ENCODE data around the gene KDM6B. TPM values are rescaled to one million over a fixed set of nuclear protein-coding genes. Genes with fewer than 3 reads are reported as not detected.

KDM6B gene
- total RNA-seq, 1 experiment from 2014 or later: 28.9 TPM

DNA sequence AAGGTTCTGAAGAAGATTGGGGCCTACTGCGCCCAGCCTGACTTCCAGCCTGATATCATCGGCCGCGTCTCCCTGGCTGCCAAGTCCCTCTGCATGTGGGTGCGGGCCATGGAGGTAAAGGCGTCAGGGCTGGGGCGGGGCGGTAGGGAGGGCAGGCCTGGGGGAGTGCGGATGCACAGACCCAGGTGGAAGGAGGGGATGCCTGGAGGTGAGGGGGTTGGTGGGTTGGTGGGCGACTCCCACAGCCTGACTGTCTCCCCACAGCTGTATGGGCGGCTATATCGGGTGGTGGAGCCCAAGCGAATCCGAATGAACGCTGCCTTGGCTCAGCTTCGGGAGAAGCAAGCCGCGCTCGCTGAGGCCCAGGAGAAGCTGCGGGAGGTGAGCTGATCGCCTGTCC is 26.8 kb upstream of the KDM6B start:
- Histone ChIP-seq H3K9me3 (ENCODE audit: control insufficient read depth, low read depth, low read length) (no peaks in the 10 kb centered on the region), H4K8ac (replicated peaks; ENCODE audit: insufficient read length, low read depth, low read length) (no peak overlapping the region), H2BK15ac (ENCODE audit: low read depth, low read length) (no peak overlapping the region), H3K56ac (ENCODE audit: insufficient read length, low read depth, low read length) (no peak overlapping the region), H2AK5ac (ENCODE audit: insufficient read length, low read length) (no peak overlapping the region), H3K27ac (ENCODE audit: insufficient read length, low read depth, low read length) (no peak overlapping the region), H3K4ac (ENCODE audit: low read depth, low read length) (no peak overlapping the region), H2BK20ac (ENCODE audit: low read depth, low read length, poor library complexity, severe bottlenecking) (no peak overlapping the region), H3K9ac (ENCODE audit: extremely low read depth, insufficient read length, low read length) (no peak overlapping the region), H4K20me1 (ENCODE audit: control insufficient read depth, insufficient read depth, insufficient read length) (no peaks in the 10 kb centered on the region), H2BK12ac (ENCODE audit: insufficient read length, low read depth, low read length) (no peak overlapping the region), H3K18ac (ENCODE audit: insufficient read length, low read depth, low read length) (no peak overlapping the region), H2AFZ (ENCODE audit: low read length) (no peak overlapping the region), H3T11ph (ENCODE audit: low read length) (no peak overlapping the region), H2BK120ac (ENCODE audit: low read depth, low read length, poor library complexity, severe bottlenecking) (no peak overlapping the region), H3K23me2 (ENCODE audit: insufficient read length, low read depth, low read length, poor library complexity, severe bottlenecking) (no peaks in the 10 kb centered on the region), H3K79me1 (ENCODE audit: insufficient read depth, low read depth, low read length, poor library complexity, severe bottlenecking) (no peaks in the 10 kb centered on the region), H2BK5ac (ENCODE audit: insufficient read length, low read length) (no peak overlapping the region), H4K5ac (ENCODE audit: insufficient read length, low read depth, low read length) (no peak overlapping the region), H3K79me2 (ENCODE audit: insufficient read depth, low read length) (no peaks in the 10 kb centered on the region), H3K14ac (ENCODE audit: insufficient read depth, low read length) (no peak overlapping the region), H3K23ac (ENCODE audit: insufficient read length, low read depth, low read length) (no peak overlapping the region), H4K91ac (ENCODE audit: insufficient read length, low read depth, low read length) (no peak overlapping the region), H3K4me1 (ENCODE audit: insufficient read depth, low read length) (no peaks in the 10 kb centered on the region), H3K27me3 (ENCODE audit: insufficient read depth, low read length) (no peaks in the 10 kb centered on the region; the same call in 1 of the 2 replicates), H3K4me2 (ENCODE audit: insufficient read depth, insufficient read length, low read length) (no peak overlapping the region)
- DNase-seq: no peak
- H3K27ac Mint-ChIP-seq: no peak overlapping the region
- H3K4me1 Mint-ChIP-seq: peaks cover 7 to 10% of the 10 kb centered on the region in 2 experiments; a peak in 3 of 4 replicates
- WGBS (ENCODE audit: extremely low coverage, insufficient read length, low lambda C conversion rate): no CpG with 5 or more reads among the region's 21 CpGs
- peaks cover 20% of the 10 kb centered on the region for H3K27me3 Mint-ChIP-seq (ENCODE audit: low read depth)
- no peaks in the 10 kb centered on the region; a peak in 1 of 5 replicates for H3K9me3 Mint-ChIP-seq
- no peaks in the 10 kb centered on the region for H3K36me3 Mint-ChIP-seq (ENCODE audit: insufficient read depth in 1 of 3, low read depth in 3 of 3)
- TF ChIP-seq, protein P1, sequence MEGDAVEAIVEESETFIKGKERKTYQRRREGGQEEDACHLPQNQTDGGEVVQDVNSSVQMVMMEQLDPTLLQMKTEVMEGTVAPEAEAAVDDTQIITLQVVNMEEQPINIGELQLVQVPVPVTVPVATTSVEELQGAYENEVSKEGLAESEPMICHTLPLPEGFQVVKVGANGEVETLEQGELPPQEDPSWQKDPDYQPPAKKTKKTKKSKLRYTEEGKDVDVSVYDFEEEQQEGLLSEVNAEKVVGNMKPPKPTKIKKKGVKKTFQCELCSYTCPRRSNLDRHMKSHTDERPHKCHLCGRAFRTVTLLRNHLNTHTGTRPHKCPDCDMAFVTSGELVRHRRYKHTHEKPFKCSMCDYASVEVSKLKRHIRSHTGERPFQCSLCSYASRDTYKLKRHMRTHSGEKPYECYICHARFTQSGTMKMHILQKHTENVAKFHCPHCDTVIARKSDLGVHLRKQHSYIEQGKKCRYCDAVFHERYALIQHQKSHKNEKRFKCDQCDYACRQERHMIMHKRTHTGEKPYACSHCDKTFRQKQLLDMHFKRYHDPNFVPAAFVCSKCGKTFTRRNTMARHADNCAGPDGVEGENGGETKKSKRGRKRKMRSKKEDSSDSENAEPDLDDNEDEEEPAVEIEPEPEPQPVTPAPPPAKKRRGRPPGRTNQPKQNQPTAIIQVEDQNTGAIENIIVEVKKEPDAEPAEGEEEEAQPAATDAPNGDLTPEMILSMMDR (conservative IDR thresholded peaks at IDR 0.05): no peak
- no peak overlapping the region for H3K4me3 Mint-ChIP-seq

All from H9 (cell line).